Ovary (tissue), 9 donors: Measurements from ENCODE around the gene KIF21A. TPM values are rescaled to one million over a fixed set of nuclear protein-coding genes. Genes with fewer than 3 reads are reported as not detected.

Experiments
- DNase-seq, 5 donors: peaks; one replicate each; pipeline ENCODE4 v3.0.0-alpha.2; 2019 to 2020
- H3K27ac ChIP-seq, 2 donors: fragments of 200-600 bp; one replicate each; pipeline versions ENCODE4 v1.5.1 to v1.8.0; 2019 to 2022
- H3K27me3 ChIP-seq: fragments of 200-600 bp; one replicate; pipeline ENCODE4 v1.8.0; 2022
- H3K36me3 ChIP-seq: fragments of 200-600 bp; sonication (generic); one replicate; pipeline ENCODE4 v1.5.1; 2019
- H3K4me1 ChIP-seq: one replicate; pipeline ENCODE4 v1.8.1; 2013; ENCODE audit warnings: mild to moderate bottlenecking, moderate library complexity; ENCODE audit not compliant: insufficient read depth
- H3K4me3 ChIP-seq: fragments of 200-600 bp; sonication (generic); one replicate; pipeline ENCODE4 v1.5.1; 2017
- H3K9me3 ChIP-seq, 2 donors: fragments of 200-600 bp in 1 of 2; sonication (generic) in 1 of 2; one replicate each; pipeline versions ENCODE4 v1.5.1 to v1.8.1; 2013 to 2019; ENCODE audit warnings: mild to moderate bottlenecking in 1 of 2, moderate library complexity in 1 of 2
- EP300 ChIP-seq: sonication (generic); formaldehyde crosslinking; IDR thresholded peaks from one replicate; pipeline ENCODE4 v1.6.1; 2017; ENCODE audit warnings: antibody characterized with exemption
- POLR2A ChIP-seq: fragments of 450-650 bp; IDR thresholded peaks from one replicate; pipeline ENCODE4 v1.6.1; 2017; ENCODE audit warnings: antibody characterized with exemption, mild to moderate bottlenecking, moderate library complexity
- WGBS, 3 donors: extraction: QIAGEN DNeasy Blood & Tissue Kit in 1 of 3; methylation state at CpG; one replicate each; pipeline versions ENCODE4 v1.1.5 to v1.1.7; 2013 to 2017; 5-methylcytosine and 5-hydroxymethylcytosine counted together
- intact Hi-C, 4 donors: fragments of 100-400 bp; cut with DNase I; formaldehyde crosslinking; loops; one replicate each; pipeline versions ENCODE4 v1.11.0 to v1.15.1; 2022 to 2023
- polyA plus RNA-seq, 2 donors: library from polyadenylated mRNA; stranded (reverse); fragments of 200-250 nt in 1 of 2; fragments of 350-450 nt in 1 of 2; fragmentation: Illumina TruSeq in 1 of 2; extraction: RNeasy Lipid Tissue Mini Kit (QIAGEN cat#74804) in 1 of 2; gene quantifications; one replicate each; pipeline ENCODE4 v1.2.3, GENCODE V29; 2013 to 2014
- total RNA-seq, 7 donors: library from RNA; depleted of rRNA in 2 of 7; stranded (reverse); fragments of >200 nt in 2 of 7; fragmentation: NEBNext Ultra II Directional in 3 of 7; extraction: Animal tissue kit (Norgen Biotek cat#: 25700) in 3 of 7; gene quantifications; one replicate each; pipeline versions ENCODE4 v1.1.0 to v1.2.4, GENCODE V29; 2016 to 2023
- TF ChIP-seq, protein P1 (sequence below), 3 donors: fragments of 450-650 bp in 2 of 3; fragments of 200-600 bp in 1 of 3; IDR thresholded peaks; one replicate each; pipeline versions ENCODE4 v1.5.1 to v1.8.0; 2016 to 2022; ENCODE audit warnings: antibody characterized with exemption in 3 of 3, mild to moderate bottlenecking in 1 of 3
- donor health status: DM: no; HTN: no; CAD: no; lungs with moderate emphysema.
- donor health status: DM: no; HTN: no; CAD: no.
- donor health status: Bipolar disorder and iron deficiency.
- donor health status: DM: yes; HTN: yes; CAD: no.
- donor health status: DM: no; HTN: no; CAD: no.
- donor health status: DM: yes; HTN: yes; CAD: no.

The KIF21A gene
- total and polyA plus RNA-seq, 9 donors: 3.6 to 43.3 (median 11.8) TPM

DNA sequence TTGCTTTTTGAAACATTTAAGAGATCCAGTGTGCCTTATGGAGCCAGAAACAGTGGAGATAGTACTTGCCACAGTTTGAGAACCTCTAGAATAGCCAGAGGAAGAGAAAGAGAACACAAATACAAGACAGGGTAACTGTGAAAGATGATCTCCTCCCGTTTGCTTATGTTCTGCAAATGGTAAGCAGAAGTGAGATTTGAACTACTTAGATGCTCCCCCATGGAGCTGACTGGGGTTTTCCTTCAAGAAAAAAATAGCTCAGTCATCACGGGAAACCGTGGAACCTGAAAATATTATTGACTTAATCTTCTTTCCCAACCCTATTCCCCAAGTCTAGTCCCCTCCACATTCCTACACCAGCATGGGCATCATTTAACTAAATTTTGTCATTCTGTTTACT lies 87.1 kb downstream of the KIF21A start:
- H3K4me3 ChIP-seq: no peak overlapping the region
- H3K27me3 ChIP-seq: no peaks in the 10 kb centered on the region
- no peaks in the 10 kb centered on the region for H3K4me1 ChIP-seq
- intact Hi-C loops: no loop called here
- no peaks in the 10 kb centered on the region for H3K36me3 ChIP-seq
- no peak overlapping the region for H3K27ac ChIP-seq
- TF ChIP-seq POLR2A (no peak), EP300 (no peak)
- TF ChIP-seq, protein P1, sequence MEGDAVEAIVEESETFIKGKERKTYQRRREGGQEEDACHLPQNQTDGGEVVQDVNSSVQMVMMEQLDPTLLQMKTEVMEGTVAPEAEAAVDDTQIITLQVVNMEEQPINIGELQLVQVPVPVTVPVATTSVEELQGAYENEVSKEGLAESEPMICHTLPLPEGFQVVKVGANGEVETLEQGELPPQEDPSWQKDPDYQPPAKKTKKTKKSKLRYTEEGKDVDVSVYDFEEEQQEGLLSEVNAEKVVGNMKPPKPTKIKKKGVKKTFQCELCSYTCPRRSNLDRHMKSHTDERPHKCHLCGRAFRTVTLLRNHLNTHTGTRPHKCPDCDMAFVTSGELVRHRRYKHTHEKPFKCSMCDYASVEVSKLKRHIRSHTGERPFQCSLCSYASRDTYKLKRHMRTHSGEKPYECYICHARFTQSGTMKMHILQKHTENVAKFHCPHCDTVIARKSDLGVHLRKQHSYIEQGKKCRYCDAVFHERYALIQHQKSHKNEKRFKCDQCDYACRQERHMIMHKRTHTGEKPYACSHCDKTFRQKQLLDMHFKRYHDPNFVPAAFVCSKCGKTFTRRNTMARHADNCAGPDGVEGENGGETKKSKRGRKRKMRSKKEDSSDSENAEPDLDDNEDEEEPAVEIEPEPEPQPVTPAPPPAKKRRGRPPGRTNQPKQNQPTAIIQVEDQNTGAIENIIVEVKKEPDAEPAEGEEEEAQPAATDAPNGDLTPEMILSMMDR (IDR thresholded peaks at IDR 0.05): no peak
- DNase-seq: no peak
- WGBS, 3 donors: 88 to 94% (median 88%) methylated on average over 3 of the region's 3 CpGs
- no peaks in the 10 kb centered on the region for H3K9me3 ChIP-seq

DNA sequence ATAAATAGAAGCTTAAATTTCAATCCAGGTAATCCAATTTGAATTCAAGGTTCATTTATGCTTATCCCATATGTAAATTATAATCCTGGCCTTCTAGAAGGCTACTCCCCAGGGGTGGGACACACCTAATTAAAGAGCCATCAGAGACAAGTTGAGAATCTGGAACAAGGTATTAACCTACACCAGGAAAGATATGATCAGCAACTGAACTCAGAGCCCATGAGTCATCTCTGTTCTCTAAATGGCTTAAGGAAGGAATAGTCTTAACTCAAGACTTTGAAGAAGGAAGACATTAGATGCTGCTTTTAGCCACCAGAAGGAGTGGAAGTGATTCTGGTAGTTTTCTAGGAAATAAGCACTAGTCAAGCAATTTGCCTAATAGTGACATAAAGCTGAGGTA lies 88.0 kb downstream of the KIF21A start:
- H3K9me3 ChIP-seq: no peaks in the 10 kb centered on the region
- no peak for DNase-seq
- no peaks in the 10 kb centered on the region for H3K27me3 ChIP-seq
- H3K4me3 ChIP-seq: no peak overlapping the region
- TF ChIP-seq, protein P1 (IDR thresholded peaks at IDR 0.05): no peak
- TF ChIP-seq EP300 (no peak), POLR2A (no peak)
- H3K36me3 ChIP-seq: no peaks in the 10 kb centered on the region
- intact Hi-C loops: no loop called here
- no peaks in the 10 kb centered on the region for H3K4me1 ChIP-seq
- H3K27ac ChIP-seq: no peak overlapping the region

DNA sequence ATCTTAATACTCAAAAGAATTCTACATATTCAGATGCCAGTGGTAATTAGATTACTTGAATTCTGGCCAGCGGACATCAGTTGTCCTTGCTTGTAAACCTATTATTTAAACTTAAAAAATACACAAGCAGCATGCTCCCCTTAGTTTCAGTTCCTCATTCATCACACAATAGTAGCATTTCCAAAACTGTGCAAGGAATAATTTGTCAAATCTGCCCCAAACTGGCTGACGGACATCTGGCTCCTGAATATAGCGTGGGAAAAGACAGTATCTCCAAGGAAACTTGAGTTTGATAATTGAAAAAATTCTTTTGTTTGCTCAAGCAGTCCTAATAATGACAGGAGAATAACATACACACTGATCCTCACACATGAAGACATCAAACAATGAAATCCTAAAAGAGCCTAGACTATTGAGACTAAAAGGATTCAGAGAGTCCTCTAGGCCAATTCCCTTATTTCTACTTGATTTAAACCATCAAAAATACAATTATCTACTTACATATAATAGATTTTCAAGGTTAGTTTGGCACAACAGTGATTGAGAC lies 90.4 kb downstream of the KIF21A start:
- TF ChIP-seq, protein P1 (IDR thresholded peaks at IDR 0.05): no peak
- TF ChIP-seq POLR2A: no peak
- TF ChIP-seq EP300: no peak
- Histone ChIP-seq H3K9me3 (no peaks in the 10 kb centered on the region), H3K4me1 (no peaks in the 10 kb centered on the region), H3K27ac (no peak overlapping the region), H3K36me3 (no peaks in the 10 kb centered on the region), H3K27me3 (no peaks in the 10 kb centered on the region), H3K4me3 (no peak overlapping the region)
- no peak for DNase-seq
- intact Hi-C loops: no loop called here
- whole genome bisulfite sequencing, 3 donors: 91 to 95% (median 93%) methylated on average over 3 of the region's 3 CpGs

DNA sequence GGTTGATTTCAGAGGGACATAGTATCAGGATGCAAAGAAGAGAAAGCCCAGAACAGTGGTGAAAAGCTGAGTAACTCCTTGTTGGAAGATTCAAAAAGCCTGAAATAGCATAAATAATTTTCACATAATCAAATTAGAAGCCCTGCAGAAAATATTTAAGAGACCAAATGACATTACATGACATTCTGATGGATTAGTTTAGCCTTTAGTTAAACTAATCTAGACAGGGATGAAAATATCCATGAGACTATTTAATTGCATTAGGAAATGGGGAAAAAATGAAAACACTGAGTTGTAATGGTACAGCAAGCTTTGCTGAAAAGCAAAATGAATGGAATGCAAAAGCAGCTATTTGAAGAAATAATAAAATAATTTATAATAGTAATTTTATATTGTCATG lies 91.8 kb downstream of the KIF21A start:
- Histone ChIP-seq H3K27me3 (no peaks in the 10 kb centered on the region), H3K36me3 (no peaks in the 10 kb centered on the region), H3K4me1 (no peaks in the 10 kb centered on the region), H3K9me3 (no peaks in the 10 kb centered on the region), H3K4me3 (no peak overlapping the region), H3K27ac (no peak overlapping the region)
- no peak for DNase-seq
- intact Hi-C loops: no loop called here
- TF ChIP-seq, protein P1 (IDR thresholded peaks at IDR 0.05): no peak
- TF ChIP-seq EP300 (no peak), POLR2A (no peak)
